GM11168 (cell line): Measurements from ENCODE around the gene GNB1.

ENCODE experiments used
- in situ Hi-C: fragments of 300-500 bp; cut with MboI; formaldehyde crosslinking; loops from one replicate; pipeline ENCODE4 v1.12.0; 2022; ENCODE audit warnings: low sequenced_read_pairs; ENCODE audit not compliant: unreplicated experiment

The GNB1 gene

GRCh38 chr1:1910651-1911331 lies 19.9 kb upstream of the GNB1 start:
- in situ Hi-C loops: no loop called here

GRCh38 chr1:1910033-1910465 lies 19.2 kb upstream of the GNB1 start:
- in situ Hi-C loops: no loop called here

GRCh38 chr1:1908506-1908791 lies 17.6 kb upstream of the GNB1 start:
- in situ Hi-C loops: no loop called here

- in situ Hi-C loops: no loop called here
These were observed 16.3 kb upstream of the GNB1 start for GRCh38 chr1:1907098-1907736.

- in situ Hi-C loops: no loop called here
These were observed 15.6 kb upstream of the GNB1 start for GRCh38 chr1:1906185-1907097.

- in situ Hi-C loops: no loop called here
These were observed 12.3 kb upstream of the GNB1 start for GRCh38 chr1:1903224-1903623.

- in situ Hi-C loops: no loop called here
These were observed 10.9 kb upstream of the GNB1 start for GRCh38 chr1:1901641-1902294.

GRCh38 chr1:1900883-1901640 lies 10.2 kb upstream of the GNB1 start:
- in situ Hi-C loops: no loop called here

- in situ Hi-C loops: no loop called here
These were observed 9.1 kb upstream of the GNB1 start for GRCh38 chr1:1899967-1900327.

GRCh38 chr1:1899266-1899966 lies 8.5 kb upstream of the GNB1 start:
- in situ Hi-C loops: no loop called here

GRCh38 chr1:1898246-1898933 lies 7.5 kb upstream of the GNB1 start:
- in situ Hi-C loops: no loop called here

GRCh38 chr1:1895456-1896336 lies 4.8 kb upstream of the GNB1 start:
- in situ Hi-C loops: no loop called here

GRCh38 chr1:1895060-1895418 lies 4.2 kb upstream of the GNB1 start:
- in situ Hi-C loops: no loop called here

GRCh38 chr1:1894354-1895059 lies 3.6 kb upstream of the GNB1 start:
- in situ Hi-C loops: no loop called here

GRCh38 chr1:1893997-1894353 lies 3.1 kb upstream of the GNB1 start:
- in situ Hi-C loops: no loop called here

- in situ Hi-C loops: no loop called here
These were observed 2.6 kb upstream of the GNB1 start for GRCh38 chr1:1893291-1893985.

GRCh38 chr1:1892763-1893120 lies 1.9 kb upstream of the GNB1 start:
- in situ Hi-C loops: no loop called here
